Daoy (cell line): ENCODE results near the gene DPP7. TPM values are rescaled to one million over a fixed set of nuclear protein-coding genes. Genes with fewer than 3 reads are reported as not detected.

Experiments
- DNase-seq: peaks from one replicate; pipeline ENCODE4 v3.0.0-alpha.2; 2015; ENCODE audit warnings: low read depth
- total RNA-seq: library from RNA; depleted of rRNA; stranded (reverse); fragments of >200 nt; shearing (Covaris generic); gene quantifications from 2 replicates; pipeline ENCODE4 v1.2.3, GENCODE V29; 2014

Gene DPP7
- total RNA-seq, 1 experiment from 2014 or later: 23.0 TPM

- DNase-seq: no peak
Observed at GRCh38 chr9:137111788-137112563, 2.6 kb downstream of the DPP7 start.

DNA sequence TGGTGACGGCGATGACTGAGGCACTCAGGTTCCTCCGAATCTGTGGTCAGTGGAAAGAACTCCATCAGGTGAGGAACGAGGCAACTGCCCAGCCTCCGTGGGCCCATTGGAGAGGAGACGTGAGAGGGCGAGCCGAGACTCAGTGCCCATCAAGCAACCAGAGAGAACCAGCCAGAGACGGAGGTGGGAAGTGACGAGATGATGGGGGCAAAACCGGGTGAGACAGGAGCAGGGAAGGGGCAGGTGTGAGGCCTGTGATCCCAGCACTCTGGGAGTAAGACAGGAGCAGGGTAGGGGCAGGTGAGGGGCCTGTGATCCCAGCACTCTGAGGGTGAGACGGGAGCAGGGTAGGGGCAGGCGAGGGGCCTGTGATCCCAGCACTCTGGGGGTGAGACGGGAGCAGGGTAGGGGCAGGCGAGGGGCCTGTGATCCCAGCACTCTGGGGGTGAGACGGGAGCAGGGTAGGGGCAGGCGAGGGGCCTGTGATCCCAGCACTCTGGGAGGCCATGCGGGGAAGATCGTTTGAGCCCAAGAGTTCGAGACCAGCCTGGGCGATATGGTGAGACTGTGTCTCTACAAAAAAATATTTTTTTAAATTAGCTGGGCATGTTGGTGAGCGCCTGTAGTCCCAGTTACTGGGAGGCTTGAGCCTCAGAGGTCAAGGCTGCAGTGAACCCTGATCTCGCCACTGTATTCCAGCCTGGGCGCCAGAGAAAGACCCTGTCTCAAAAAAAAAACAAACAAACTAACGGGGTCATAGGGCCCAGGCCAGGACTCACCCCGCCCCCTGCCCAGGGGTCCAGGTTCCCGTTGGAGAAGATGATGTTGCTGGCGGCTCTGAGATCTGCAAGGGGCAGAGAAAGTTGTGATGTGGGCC is 3.4 kb downstream of the DPP7 start:
- DNase-seq: no peak

DNA sequence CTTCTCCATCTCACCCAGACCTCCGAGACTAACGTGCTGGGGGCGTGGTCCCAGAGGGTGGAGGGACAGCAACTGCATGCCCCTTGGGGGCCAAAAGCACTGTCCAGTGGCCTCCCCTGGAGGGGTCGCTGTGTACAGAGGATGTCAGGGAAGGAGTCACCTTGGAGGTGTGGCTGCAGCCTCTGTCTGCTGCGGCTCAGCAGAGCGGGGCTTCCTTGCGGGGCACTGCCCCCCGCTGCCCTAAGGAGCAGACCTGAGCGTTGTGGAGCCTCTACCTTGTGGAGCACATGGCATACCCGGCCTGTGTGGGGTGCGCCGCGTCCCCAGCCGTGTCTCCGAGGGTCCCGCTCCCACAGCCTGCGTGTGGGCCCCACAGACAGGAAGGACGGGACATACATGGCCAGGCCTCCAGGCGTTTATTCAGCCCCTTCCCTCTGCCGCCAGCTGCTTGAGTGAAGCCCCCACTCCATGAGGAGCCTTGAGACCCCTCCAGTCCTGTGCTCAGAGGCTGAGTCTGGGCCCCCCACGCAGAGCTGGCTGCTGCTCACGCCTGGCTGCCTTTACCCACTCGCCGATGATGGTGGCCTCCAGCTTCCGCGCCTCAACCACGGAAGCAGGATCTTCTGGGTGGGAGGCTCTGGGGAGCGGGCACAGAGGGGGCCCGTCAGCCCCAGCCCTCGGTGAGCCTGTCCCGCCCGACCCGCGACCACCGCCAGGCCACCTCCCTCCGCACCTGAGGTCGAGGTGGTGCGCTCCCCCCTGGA is 4.2 kb downstream of the DPP7 start:
- peak; percentile 10 for DNase-seq

- peak; percentile 10 for DNase-seq
Observed at GRCh38 chr9:137109250-137110146, 5.0 kb downstream of the DPP7 start.

DNA sequence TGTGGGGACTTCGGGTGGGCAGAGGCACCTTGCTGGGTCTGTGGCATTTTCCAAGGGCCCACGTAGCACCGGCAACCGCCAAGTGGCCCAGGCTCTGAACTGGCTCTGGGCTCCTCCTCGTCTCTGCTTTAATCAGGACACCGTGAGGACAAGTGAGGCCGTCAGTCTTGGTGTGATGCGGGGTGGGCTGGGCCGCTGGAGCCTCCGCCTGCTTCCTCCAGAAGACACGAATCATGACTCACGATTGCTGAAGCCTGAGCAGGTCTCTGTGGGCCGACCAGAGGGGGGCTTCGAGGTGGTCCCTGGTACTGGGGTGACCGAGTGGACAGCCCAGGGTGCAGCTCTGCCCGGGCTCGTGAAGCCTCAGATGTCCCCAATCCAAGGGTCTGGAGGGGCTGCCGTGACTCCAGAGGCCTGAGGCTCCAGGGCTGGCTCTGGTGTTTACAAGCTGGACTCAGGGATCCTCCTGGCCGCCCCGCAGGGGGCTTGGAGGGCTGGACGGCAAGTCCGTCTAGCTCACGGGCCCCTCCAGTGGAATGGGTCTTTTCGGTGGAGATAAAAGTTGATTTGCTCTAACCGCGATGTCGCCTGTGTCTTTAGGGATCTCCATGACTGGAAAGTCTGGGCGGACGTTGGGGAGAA is 5.8 kb downstream of the DPP7 start:
- peak; percentile 37 for DNase-seq

DNA sequence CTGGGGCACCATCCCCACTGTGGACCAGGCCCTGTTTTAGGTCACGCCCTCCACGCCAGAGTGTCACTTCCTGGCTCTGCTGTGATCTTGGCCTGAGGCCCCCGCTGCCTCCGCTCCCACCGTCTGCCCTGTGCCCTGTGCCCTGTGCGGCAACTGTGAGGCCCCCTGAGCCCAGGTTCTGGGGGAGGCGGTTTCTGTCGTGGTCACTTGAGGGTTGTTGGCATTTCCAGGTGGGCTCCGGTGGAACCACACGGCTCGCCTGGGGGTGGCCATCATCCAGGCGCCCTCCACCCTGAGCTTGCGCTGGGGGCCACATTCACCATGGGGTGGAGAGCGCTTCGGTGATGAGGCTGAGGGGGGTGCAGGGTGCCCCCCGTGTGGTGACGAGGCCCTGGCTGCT is 6.6 kb downstream of the DPP7 start:
- no peak for DNase-seq

DNA sequence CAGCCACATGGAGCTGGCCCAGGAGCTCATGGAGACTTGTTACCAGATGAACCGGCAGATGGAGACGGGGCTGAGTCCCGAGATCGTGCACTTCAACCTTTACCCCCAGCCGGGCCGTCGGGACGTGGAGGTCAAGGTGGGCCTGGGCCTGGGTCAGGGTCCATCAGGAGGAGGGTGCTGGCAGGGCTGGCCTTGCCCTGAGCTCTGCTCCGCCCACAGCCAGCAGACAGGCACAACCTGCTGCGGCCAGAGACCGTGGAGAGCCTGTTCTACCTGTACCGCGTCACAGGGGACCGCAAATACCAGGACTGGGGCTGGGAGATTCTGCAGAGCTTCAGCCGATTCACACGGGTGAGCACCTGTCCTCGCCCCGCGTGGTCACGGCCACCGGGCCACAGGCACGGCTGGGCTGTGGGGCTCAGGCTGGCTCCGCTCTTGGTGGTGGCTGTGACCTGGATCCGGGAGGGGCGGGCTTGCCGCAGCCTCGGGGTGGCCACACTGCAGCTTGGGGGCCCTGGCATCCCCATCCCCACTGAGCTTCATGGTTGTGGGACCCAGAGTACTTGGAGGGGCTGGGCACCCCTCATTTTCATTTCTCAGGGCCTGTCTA is 7.1 kb downstream of the DPP7 start:
- no peak for DNase-seq

- DNase-seq: no peak
Observed at GRCh38 chr9:137106662-137107250, 7.8 kb downstream of the DPP7 start.

GRCh38 chr9:137105814-137106661 is 8.5 kb downstream of the DPP7 start:
- DNase-seq: no peak

GRCh38 chr9:137103206-137103999 is 11.1 kb downstream of the DPP7 start:
- no peak for DNase-seq

- DNase-seq: no peak
Observed at GRCh38 chr9:137099231-137099630, 15.3 kb downstream of the DPP7 start.

GRCh38 chr9:137097761-137098462 is 16.6 kb downstream of the DPP7 start:
- no peak for DNase-seq

GRCh38 chr9:137096785-137097546 is 17.6 kb downstream of the DPP7 start:
- no peak for DNase-seq

DNA sequence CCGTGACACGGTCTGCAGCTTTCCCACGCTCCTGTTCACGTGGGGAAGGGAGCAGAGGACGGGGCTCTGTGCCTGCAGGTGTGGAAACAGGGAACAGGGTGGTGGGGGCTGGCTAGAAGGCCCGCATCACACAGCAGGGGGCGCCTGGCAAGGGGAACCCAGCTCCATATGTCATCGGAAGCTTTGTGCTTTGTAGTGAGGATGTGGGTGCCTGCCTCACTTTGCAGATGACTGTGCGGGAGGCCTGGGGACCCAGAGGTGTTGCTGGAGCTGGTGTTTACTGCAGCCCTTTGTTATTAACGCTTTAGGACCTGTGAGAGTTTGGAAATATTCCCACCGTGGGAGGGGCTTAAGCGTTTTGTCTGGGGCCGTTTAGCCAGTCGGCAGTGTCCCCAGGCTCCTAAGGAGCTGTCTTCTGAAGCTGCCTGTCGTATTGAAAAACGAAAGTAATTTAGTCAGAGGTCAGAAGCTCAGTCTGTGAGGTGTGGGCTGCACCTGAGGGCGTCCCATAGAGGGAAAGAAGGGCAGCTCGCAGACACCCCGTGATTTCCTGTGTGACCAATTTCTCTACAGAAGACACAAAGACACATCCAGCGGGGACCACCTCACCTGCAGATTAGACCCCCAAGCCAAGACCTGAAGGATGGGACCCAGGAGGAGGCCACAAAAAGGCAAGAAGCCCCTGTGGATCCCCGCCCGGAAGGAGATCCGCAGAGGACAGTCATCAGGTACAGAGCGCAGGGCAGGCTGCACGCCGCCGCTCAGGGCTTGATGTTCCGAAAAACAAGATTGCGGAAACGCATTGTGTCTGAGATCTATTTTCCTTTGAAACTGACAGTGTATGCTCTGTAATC is 18.6 kb downstream of the DPP7 start:
- no peak for DNase-seq

GRCh38 chr9:137089232-137089947 is 25.1 kb downstream of the DPP7 start:
- no peak for DNase-seq
